Neural progenitor cell (in vitro differentiated cells): ENCODE results near the gene ADAMTS20. TPM values are rescaled to one million over a fixed set of nuclear protein-coding genes. Genes with fewer than 3 reads are reported as not detected.

Source experiments
- DNase-seq: peaks from one replicate; pipeline ENCODE4 v3.0.0-alpha.2; 2016; ENCODE audit warnings: low spot score
- H2AFZ ChIP-seq: fragments of 200-600 bp; sonication (generic); replicated peaks from 2 replicates; pipeline ENCODE4 v1.6.1; 2016; ENCODE audit warnings: antibody characterized with exemption
- H3F3A ChIP-seq: fragments of 200-600 bp; sonication (generic); 2 replicates; pipeline ENCODE4 v1.6.1; 2016; ENCODE audit warnings: antibody characterized with exemption, low read depth
- H3K27ac ChIP-seq: fragments of 200-600 bp; sonication (generic); 2 replicates; pipeline ENCODE4 v1.5.1; 2016; ENCODE audit warnings: mild to moderate bottlenecking
- H3K27me3 ChIP-seq: fragments of 200-600 bp; sonication (generic); 2 replicates; pipeline ENCODE4 v1.6.1; 2016; ENCODE audit warnings: mild to moderate bottlenecking, moderate library complexity
- H3K36me3 ChIP-seq: fragments of 200-600 bp; sonication (generic); 2 replicates; pipeline ENCODE4 v1.5.1; 2016
- H3K4me1 ChIP-seq: fragments of 200-600 bp; sonication (generic); 2 replicates; pipeline ENCODE4 v1.6.1; 2016; ENCODE audit warnings: mixed run types
- H3K4me2 ChIP-seq: fragments of 200-600 bp; sonication (generic); 2 replicates; pipeline ENCODE4 v1.6.1; 2016
- H3K4me3 ChIP-seq: fragments of 200-600 bp; sonication (generic); 2 replicates; pipeline ENCODE4 v1.5.1; 2016
- H3K79me2 ChIP-seq: fragments of 200-600 bp; sonication (generic); 2 replicates; pipeline ENCODE4 v1.6.1; 2016; ENCODE audit warnings: low read depth
- H3K9ac ChIP-seq: fragments of 200-600 bp; sonication (generic); 2 replicates; pipeline ENCODE4 v1.6.1; 2016
- H3K9me3 ChIP-seq: fragments of 200-600 bp; sonication (generic); 2 replicates; pipeline ENCODE4 v1.5.1; 2016; ENCODE audit warnings: low read depth
- H4K20me1 ChIP-seq: fragments of 200-600 bp; sonication (generic); 2 replicates; pipeline ENCODE4 v1.6.1; 2016; ENCODE audit warnings: low read depth
- H3K27ac Mint-ChIP-seq: 3 replicates; pipeline ENCODE4 v1.8.0; 2021; ENCODE audit warnings: mixed read lengths
- H3K27me3 Mint-ChIP-seq: 2 replicates; pipeline ENCODE4 v1.8.0; 2022; ENCODE audit warnings: low read depth, mild to moderate bottlenecking, inconsistent platforms, moderate library complexity, mixed read lengths; ENCODE audit not compliant: insufficient read depth
- H3K36me3 Mint-ChIP-seq: 3 replicates; pipeline ENCODE4 v1.8.0; 2021; ENCODE audit warnings: mixed read lengths
- H3K4me1 Mint-ChIP-seq: 3 replicates; pipeline ENCODE4 v1.8.0; 2021; ENCODE audit warnings: mixed read lengths
- H3K4me3 Mint-ChIP-seq: 3 replicates; pipeline ENCODE4 v1.8.0; 2021; ENCODE audit warnings: mild to moderate bottlenecking, moderate library complexity, mixed read lengths
- H3K9me3 Mint-ChIP-seq: 3 replicates; pipeline ENCODE4 v1.8.0; 2020; ENCODE audit warnings: mixed read lengths
- CTCF ChIP-seq: fragments of 200-600 bp; sonication (generic); IDR thresholded peaks from 2 replicates; pipeline ENCODE4 v1.5.1; 2017; ENCODE audit warnings: antibody characterized with exemption, mild to moderate bottlenecking
- EZH2 ChIP-seq: fragments of 200-600 bp; sonication (generic); IDR thresholded peaks from 2 replicates; pipeline ENCODE4 v1.6.1; 2017; ENCODE audit warnings: antibody characterized with exemption, mild to moderate bottlenecking, moderate library complexity
- EZH2phosphoT487 ChIP-seq: fragments of 200-600 bp; sonication (generic); IDR thresholded peaks from 2 replicates; pipeline ENCODE4 v1.6.1; 2017; ENCODE audit warnings: antibody characterized with exemption
- total RNA-seq: library from RNA; depleted of rRNA; stranded (reverse); fragments of >200 nt; gene quantifications from 2 replicates; pipeline ENCODE4 v1.2.3, GENCODE V29; 2015; ENCODE audit warnings: low replicate concordance

The ADAMTS20 gene
- total RNA-seq, 1 donor from 2014 or later = 10.9 TPM

DNA sequence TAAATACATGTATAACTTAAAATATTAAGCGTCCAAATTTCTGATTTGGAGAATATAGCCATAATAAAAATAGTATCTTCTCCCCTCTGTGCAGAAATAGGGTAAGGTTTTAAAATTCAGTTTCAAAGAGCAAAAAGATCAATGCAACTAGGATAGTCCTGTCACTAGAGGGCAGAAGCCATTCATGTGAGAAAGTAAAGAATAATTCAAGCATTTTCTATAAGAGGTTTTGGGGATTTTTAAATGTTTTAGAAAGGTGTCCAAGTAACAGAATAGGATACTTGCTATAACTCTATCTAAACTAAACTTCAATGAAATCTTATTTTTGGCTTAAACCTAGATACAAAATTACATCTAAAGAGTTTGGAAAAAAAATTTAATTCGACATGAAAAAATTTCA, 50.3 kb downstream of the ADAMTS20 start:
- peak; percentile 27 for DNase-seq
- no peaks in the 10 kb centered on the region for H3K4me1 ChIP-seq
- no peaks in the 10 kb centered on the region for H3K9me3 ChIP-seq
- no peaks in the 10 kb centered on the region for H3K36me3 ChIP-seq
- no peak overlapping the region for H3K4me3 Mint-ChIP-seq
- H3K4me1 Mint-ChIP-seq = no peaks in the 10 kb centered on the region
- H3K4me2 ChIP-seq = no peak overlapping the region
- H3F3A ChIP-seq = no peaks in the 10 kb centered on the region
- no peaks in the 10 kb centered on the region for H4K20me1 ChIP-seq
- no peaks in the 10 kb centered on the region for H3K27me3 Mint-ChIP-seq
- TF ChIP-seq EZH2phosphoT487 (no peak), CTCF (peak; percentile 71)
- peaks cover 6% of the 10 kb centered on the region for H3K36me3 Mint-ChIP-seq
- H3K9me3 Mint-ChIP-seq = no peaks in the 10 kb centered on the region
- H3K9ac ChIP-seq = no peak overlapping the region
- no peak overlapping the region for H3K27ac Mint-ChIP-seq
- H3K4me3 ChIP-seq = no peak overlapping the region
- no peak overlapping the region for H2AFZ ChIP-seq
- H3K27me3 ChIP-seq = no peaks in the 10 kb centered on the region
- no peaks in the 10 kb centered on the region for H3K79me2 ChIP-seq
- no peak overlapping the region for H3K27ac ChIP-seq

DNA sequence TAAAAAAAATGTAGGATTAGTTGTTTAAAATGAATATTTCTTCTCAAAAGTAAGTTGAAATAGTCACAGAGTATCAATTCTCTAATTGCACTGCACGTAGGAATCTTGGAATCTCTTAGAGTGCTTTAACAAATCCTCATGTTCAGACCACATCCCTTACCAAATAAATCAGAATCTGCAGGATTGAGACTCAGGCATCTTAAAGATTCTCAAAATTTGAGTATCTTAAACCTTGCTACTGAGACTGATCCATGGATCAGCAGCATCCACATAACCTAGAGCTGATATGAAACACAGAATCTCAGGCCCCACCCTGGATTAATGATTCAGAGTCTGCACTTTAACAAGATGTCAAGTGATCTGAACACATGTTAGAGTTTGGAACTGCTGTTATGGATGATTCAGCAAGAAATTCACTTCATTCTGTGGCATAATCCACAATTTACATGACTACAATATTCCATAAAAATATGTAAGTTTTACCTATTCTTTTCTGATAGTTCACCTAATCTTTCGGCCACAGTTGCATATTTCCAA, 58.7 kb downstream of the ADAMTS20 start:
- DNase-seq = no peak
- no peak overlapping the region for H3K4me2 ChIP-seq
- TF ChIP-seq EZH2phosphoT487 (no peak), EZH2 (no peak), CTCF (no peak)
- H3K4me3 ChIP-seq = no peak overlapping the region
- Mint-ChIP-seq H3K36me3 (peaks cover 1% of the 10 kb centered on the region), H3K27me3 (no peaks in the 10 kb centered on the region), H3K4me3 (no peak overlapping the region), H3K4me1 (no peaks in the 10 kb centered on the region), H3K9me3 (no peaks in the 10 kb centered on the region), H3K27ac (no peak overlapping the region)
- no peak overlapping the region for H3K27ac ChIP-seq
- H3K36me3 ChIP-seq = no peaks in the 10 kb centered on the region
- no peaks in the 10 kb centered on the region for H3K4me1 ChIP-seq
- no peaks in the 10 kb centered on the region for H3F3A ChIP-seq
- H3K9me3 ChIP-seq = no peaks in the 10 kb centered on the region
- H3K79me2 ChIP-seq = no peaks in the 10 kb centered on the region
- H2AFZ ChIP-seq = no peak overlapping the region
- H3K9ac ChIP-seq = no peak overlapping the region
- H4K20me1 ChIP-seq = no peaks in the 10 kb centered on the region
- no peaks in the 10 kb centered on the region for H3K27me3 ChIP-seq

- no peaks in the 10 kb centered on the region for H3K36me3 ChIP-seq
- no peak for DNase-seq
- H3K9ac ChIP-seq = no peak overlapping the region
- Mint-ChIP-seq H3K4me3 (no peak overlapping the region), H3K27me3 (no peaks in the 10 kb centered on the region), H3K9me3 (peaks cover 7% of the 10 kb centered on the region), H3K27ac (no peak overlapping the region), H3K36me3 (peaks cover 10% of the 10 kb centered on the region), H3K4me1 (no peaks in the 10 kb centered on the region)
- no peaks in the 10 kb centered on the region for H3K4me1 ChIP-seq
- no peaks in the 10 kb centered on the region for H3K79me2 ChIP-seq
- no peak overlapping the region for H2AFZ ChIP-seq
- no peaks in the 10 kb centered on the region for H4K20me1 ChIP-seq
- H3K27ac ChIP-seq = no peak overlapping the region
- no peaks in the 10 kb centered on the region for H3K27me3 ChIP-seq
- H3K9me3 ChIP-seq = no peaks in the 10 kb centered on the region
- H3K4me2 ChIP-seq = no peak overlapping the region
- H3F3A ChIP-seq = no peaks in the 10 kb centered on the region
- H3K4me3 ChIP-seq = no peak overlapping the region
- TF ChIP-seq EZH2phosphoT487 = no peak
- no peak for TF ChIP-seq CTCF
- TF ChIP-seq EZH2 = no peak
These were observed 69.5 kb downstream of the ADAMTS20 start for GRCh38 chr12:43482311-43483085.
